ENCODE measurements around the gene RYR1. TPM values are rescaled to one million over a fixed set of nuclear protein-coding genes. Genes with fewer than 3 reads are reported as not detected.
A peak's percentile ranks its signal among the peaks of the same experiment; 100 is the strongest.

The RYR1 gene
- total and polyA plus RNA-seq, 2 of the 8 experiments (the other 6 are each of a cell fraction or from before 2014, with no cell fraction given), result 5.8 to 11.8 TPM

DNA sequence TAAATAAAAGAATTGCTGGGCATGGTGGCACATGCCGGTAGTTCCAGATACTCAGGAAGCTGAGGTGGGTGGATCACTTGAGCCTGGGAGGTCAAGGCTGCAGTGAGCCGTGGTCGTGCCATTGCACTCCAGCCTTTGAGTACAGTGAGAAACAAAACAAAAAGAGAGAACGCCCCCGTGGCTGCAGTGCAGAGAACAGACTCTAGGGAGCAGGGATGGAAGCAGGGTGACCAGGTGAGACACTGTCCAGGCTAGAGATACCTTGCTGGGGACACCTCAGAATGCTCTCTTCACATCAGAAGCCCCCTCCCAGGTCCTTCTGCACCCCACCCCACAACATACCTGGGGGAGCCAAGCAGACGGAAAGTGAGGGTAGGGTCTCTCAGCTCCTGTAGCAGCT is 159.4 kb downstream of the RYR1 start:
- Histone ChIP-seq H3K27ac (ENCODE audit: low read depth, low read length) (no peak overlapping the region), H3K9ac (replicated peaks in 1 of 4; ENCODE audit: extremely low read depth in 1 of 4, low read depth in 3 of 4, low read length in 3 of 4) (no peak overlapping the region), H2BK20ac (ENCODE audit: low read length) (no peak overlapping the region), H2AK5ac (ENCODE audit: low read depth, low read length) (no peak overlapping the region), H3K4ac (replicated peaks; ENCODE audit: insufficient read length, low read depth, low read length) (no peak overlapping the region), H3K27me3 (replicated peaks in 1 of 4; ENCODE audit: control insufficient read depth in 3 of 4, extremely low read depth in 1 of 4, insufficient read depth in 3 of 4, low read length in 3 of 4) (no peaks in the 10 kb centered on the region), H3K4me1 (replicated peaks in 1 of 4; ENCODE audit: control insufficient read depth in 3 of 4, insufficient read depth in 4 of 4, low read length in 3 of 4) (peaks cover 0 to 6% (median 4%) of the 10 kb centered on the region in 4 experiments; a peak in 4 of 7 replicates), H2BK120ac (replicated peaks; ENCODE audit: low read depth, low read length) (no peak overlapping the region), H2BK12ac (ENCODE audit: low read depth, low read length) (no peak overlapping the region), H3K4me3 (ENCODE audit: extremely low read depth in 1 of 4, insufficient read depth in 2 of 4, low read depth in 3 of 4, low read length in 4 of 4) (no peak overlapping the region), H2BK5ac (ENCODE audit: low read depth, low read length) (no peak overlapping the region), H3K79me2 (ENCODE audit: control insufficient read depth in 1 of 2, insufficient read depth in 2 of 2, low read length in 2 of 2) (no peaks in the 10 kb centered on the region), H2BK15ac (ENCODE audit: low read length) (no peak overlapping the region), H4K5ac (ENCODE audit: insufficient read length, low read depth, low read length) (no peak overlapping the region), H3K23ac (ENCODE audit: insufficient read length) (no peak overlapping the region), H3K14ac (ENCODE audit: insufficient read length) (no peak overlapping the region), H3K4me2 (ENCODE audit: insufficient read depth in 1 of 2, low read depth in 2 of 2, low read length in 2 of 2) (no peak overlapping the region), H3K23me2 (ENCODE audit: low read depth, low read length) (peaks cover 6% of the 10 kb centered on the region; the same call in 1 of the 2 replicates), H3K18ac (ENCODE audit: extremely low read depth, low read length) (no peak overlapping the region), H3K36me3 (ENCODE audit: control insufficient read depth in 2 of 4, insufficient read depth in 4 of 4, low read length in 3 of 4) (peaks cover 0 to 3% (median 0%) of the 10 kb centered on the region in 4 experiments; a peak in 3 of 8 replicates), H4K91ac (replicated peaks; ENCODE audit: insufficient read length, low read length) (no peak overlapping the region), H4K8ac (ENCODE audit: extremely low read depth, insufficient read depth, low read length) (no peak overlapping the region), H3K56ac (replicated peaks; ENCODE audit: insufficient read length, low read depth, low read length) (no peak overlapping the region), H3K79me1 (ENCODE audit: low read depth, low read length) (no peaks in the 10 kb centered on the region), H4K20me1 (replicated peaks in 1 of 2; ENCODE audit: control insufficient read depth in 1 of 2, insufficient read depth in 2 of 2, low read length in 2 of 2) (no peaks in the 10 kb centered on the region), H3K9me3 (ENCODE audit: insufficient read depth in 2 of 2, low read depth in 1 of 2, low read length in 1 of 2) (no peaks in the 10 kb centered on the region), H2AFZ (ENCODE audit: low read length) (no peak overlapping the region)
- FAIRE-seq (no peak), DNase-seq (ENCODE audit: low read depth in 1 of 2, low spot score in 2 of 2) (no peak)
- ChIA-PET POLR2A (ENCODE audit: partially characterized antibody) (interaction anchor here (1.1 to 1.3 kb wide), 2 partner anchors 13 to 21 kb away, joined by 3 to 4 read pairs; no protein-coding TSS in a partner anchor), CTCF (ENCODE audit: partially characterized antibody) (interaction anchor here (0.6 to 5.0 kb wide), 10 partner anchors 12 to 532 kb away, joined by 3 to 21 read pairs (median 4); no protein-coding TSS in a partner anchor)
- TF ChIP-seq, protein P1, sequence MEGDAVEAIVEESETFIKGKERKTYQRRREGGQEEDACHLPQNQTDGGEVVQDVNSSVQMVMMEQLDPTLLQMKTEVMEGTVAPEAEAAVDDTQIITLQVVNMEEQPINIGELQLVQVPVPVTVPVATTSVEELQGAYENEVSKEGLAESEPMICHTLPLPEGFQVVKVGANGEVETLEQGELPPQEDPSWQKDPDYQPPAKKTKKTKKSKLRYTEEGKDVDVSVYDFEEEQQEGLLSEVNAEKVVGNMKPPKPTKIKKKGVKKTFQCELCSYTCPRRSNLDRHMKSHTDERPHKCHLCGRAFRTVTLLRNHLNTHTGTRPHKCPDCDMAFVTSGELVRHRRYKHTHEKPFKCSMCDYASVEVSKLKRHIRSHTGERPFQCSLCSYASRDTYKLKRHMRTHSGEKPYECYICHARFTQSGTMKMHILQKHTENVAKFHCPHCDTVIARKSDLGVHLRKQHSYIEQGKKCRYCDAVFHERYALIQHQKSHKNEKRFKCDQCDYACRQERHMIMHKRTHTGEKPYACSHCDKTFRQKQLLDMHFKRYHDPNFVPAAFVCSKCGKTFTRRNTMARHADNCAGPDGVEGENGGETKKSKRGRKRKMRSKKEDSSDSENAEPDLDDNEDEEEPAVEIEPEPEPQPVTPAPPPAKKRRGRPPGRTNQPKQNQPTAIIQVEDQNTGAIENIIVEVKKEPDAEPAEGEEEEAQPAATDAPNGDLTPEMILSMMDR (IDR thresholded peaks at IDR 0.05; ENCODE audit: control extremely low read depth in 1 of 3, insufficient read depth in 1 of 3, low read depth in 1 of 3, low read length in 3 of 3), result peak; percentile 18 to 40 (median 33); a peak in 2 of 4 replicates
- TF ChIP-seq RAD21 (IDR thresholded peaks at IDR 0.05 in 1 of 2, conservative IDR thresholded peaks at IDR 0.05 in 1 of 2; ENCODE audit: low read depth in 2 of 2, low read length in 2 of 2), result peak in 1 of 2 experiments; percentile 25; a peak in 1 of 4 replicates
- no peak for TF ChIP-seq TAF1 (IDR thresholded peaks at IDR 0.05; ENCODE audit: low read depth, low read length)
- WGBS, 2 experiments (ENCODE audit: extremely low coverage in 1 of 2, insufficient coverage in 1 of 2, insufficient read length in 1 of 2, insufficient replicate concordance in 2 of 2, low coverage in 1 of 2, low lambda C conversion rate in 2 of 2, missing lambda C conversion rate in 1 of 2), result 81% methylated on average over 6 of the region's 6 CpGs; no CpG with 5 or more reads in 1 of the 2 experiments
